Neural cell (in vitro differentiated cells): ENCODE results near the gene MTHFD1L.

Experiments
- CTCF ChIP-seq: fragments of 450-650 bp; IDR thresholded peaks from 2 replicates; pipeline ENCODE4 v1.5.1; 2014; ENCODE audit warnings: antibody characterized with exemption, mild to moderate bottlenecking, moderate library complexity; ENCODE audit not compliant: poor library complexity, severe bottlenecking
- EP300 ChIP-seq: fragments of 450-650 bp; conservative IDR thresholded peaks from 2 replicates; pipeline ENCODE4 v1.6.1; 2014; ENCODE audit warnings: antibody characterized with exemption, mild to moderate bottlenecking, moderate library complexity; ENCODE audit not compliant: poor library complexity, severe bottlenecking
- EZH2 ChIP-seq: fragments of 200-600, 300-800 bp; shearing (Covaris generic), sonication (generic); IDR thresholded peaks from 2 replicates; pipeline ENCODE4 v1.6.1; 2014; ENCODE audit warnings: antibody characterized with exemption, low read length, borderline replicate concordance, mild to moderate bottlenecking; ENCODE audit not compliant: insufficient read depth, poor library complexity, severe bottlenecking
- REST ChIP-seq: IDR thresholded peaks from 2 replicates; pipeline ENCODE4 v1.6.1; 2012; ENCODE audit warnings: borderline replicate concordance
- SMC3 ChIP-seq: fragments of 450-650 bp; conservative IDR thresholded peaks from 2 replicates; pipeline ENCODE4 v1.6.1; 2014; ENCODE audit warnings: antibody characterized with exemption, mild to moderate bottlenecking, moderate library complexity; ENCODE audit not compliant: poor library complexity

- TF ChIP-seq CTCF (no peak), EZH2 (no peak), REST (no peak), EP300 (no peak), SMC3 (no peak)
Measured at GRCh38 chr6:150999107-150999506, 133.6 kb downstream of the MTHFD1L start.
